CD4-positive, alpha-beta T cell (primary cell): ENCODE results near the gene DSP. TPM values are rescaled to one million over a fixed set of nuclear protein-coding genes. Genes with fewer than 3 reads are reported as not detected.

Experiments used
- ATAC-seq: fragments of 200-7000 bp; cut with Tn5 transposase; one replicate; pipeline ENCODE4 v1.10.0; 2022; ENCODE audit warnings: mild to moderate bottlenecking; ENCODE audit not compliant: poor library complexity
- CTCF ChIA-PET: fragments of 350-600 bp; sonication (Branson Sonifier 250); formaldehyde crosslinking; loops from one replicate; lab custom pipeline; 2021; ENCODE audit warnings: antibody characterized with exemption, inconsistent platforms; lab: Charles Lee
- POLR2A ChIA-PET: fragments of 350-600 bp; sonication (Branson Sonifier 250); formaldehyde crosslinking; loops from one replicate; lab custom pipeline; 2021; ENCODE audit warnings: antibody characterized with exemption, inconsistent platforms; lab: Charles Lee
- DNase-seq, 14 experiments: peaks; one replicate each; pipeline ENCODE4 v3.0.0-alpha.2; 2013 to 2020; ENCODE audit warnings: mixed read lengths in 2 of 14
- H3K27ac ChIP-seq, 2 donors: one replicate each; pipeline versions ENCODE4 v1.5.1 to v1.7.0; 2013; ENCODE audit warnings: low read length in 2 of 2, low read depth in 1 of 2, mild to moderate bottlenecking in 1 of 2
- H3K27me3 ChIP-seq, 2 experiments: 1 replicate in 1 of 2; 2 replicates in 1 of 2; pipeline versions ENCODE4 v1.6.1 to v1.7.0; 2013; ENCODE audit warnings: low read length in 2 of 2, control low read depth in 1 of 2, mild to moderate bottlenecking in 1 of 2, moderate library complexity in 1 of 2; ENCODE audit not compliant: insufficient read depth in 2 of 2, control insufficient read depth in 1 of 2
- H3K36me3 ChIP-seq: one replicate; pipeline ENCODE4 v1.6.1; 2013; ENCODE audit warnings: low read length, control low read depth; ENCODE audit not compliant: insufficient read depth
- H3K4me1 ChIP-seq: one replicate; pipeline ENCODE4 v1.6.1; 2013; ENCODE audit warnings: low read length, control low read depth; ENCODE audit not compliant: insufficient read depth
- H3K4me3 ChIP-seq: one replicate; pipeline ENCODE4 v1.5.1; 2013; ENCODE audit warnings: mild to moderate bottlenecking, low read length, moderate library complexity
- H3K9me3 ChIP-seq, 2 experiments: 1 replicate in 1 of 2; 2 replicates in 1 of 2; pipeline versions ENCODE4 v1.6.1 to v1.7.0; 2013; ENCODE audit warnings: low read length in 2 of 2, mild to moderate bottlenecking in 2 of 2, control low read depth in 1 of 2, moderate library complexity in 1 of 2; ENCODE audit not compliant: control insufficient read depth in 1 of 2, insufficient read depth in 1 of 2
- H3K27ac Mint-ChIP-seq: one replicate; pipeline ENCODE4 v1.8.0; 2020; ENCODE audit warnings: mixed read lengths
- H3K27me3 Mint-ChIP-seq: one replicate; pipeline ENCODE4 v1.8.0; 2021; ENCODE audit warnings: mixed read lengths
- H3K36me3 Mint-ChIP-seq: one replicate; pipeline ENCODE4 v1.8.0; 2021; ENCODE audit warnings: low read depth, mixed read lengths
- H3K4me1 Mint-ChIP-seq: one replicate; pipeline ENCODE4 v1.8.0; 2021; ENCODE audit warnings: low read depth, mixed read lengths
- H3K4me3 Mint-ChIP-seq: one replicate; pipeline ENCODE4 v1.8.0; 2020; ENCODE audit warnings: mild to moderate bottlenecking, mixed read lengths
- H3K9me3 Mint-ChIP-seq: one replicate; pipeline ENCODE4 v1.8.0; 2020; ENCODE audit warnings: mixed read lengths
- CTCF ChIP-seq: fragments of 200-600 bp; IDR thresholded peaks from one replicate; pipeline ENCODE4 v1.8.0; 2022; ENCODE audit warnings: antibody characterized with exemption, mild to moderate bottlenecking
- intact Hi-C, 2 experiments: fragments of 100-400 bp; cut with DNase I in 1 of 2; cut with micrococcal nuclease in 1 of 2; formaldehyde crosslinking; loops; one replicate each; pipeline versions ENCODE4 v1.15.1 to v1.9.0; 2023 to 2025; cut with DNase I, micrococcal nuclease
- total RNA-seq, 174 experiments: library from RNA in 2 of 174; stranded (reverse) in 2 of 174; gene quantifications; one replicate each; pipeline ENCODE4 v1.2.3 and lab custom pipeline; 2021 to 2026

Gene DSP
- total RNA-seq, 2 experiments from 2014 or later: 0.14 TPM; not detected in 1

GRCh38 chr6:7628479-7628878 lies 87.0 kb downstream of the DSP start:
- ChIA-PET POLR2A (no interaction called here), CTCF (no interaction called here)
- DNase-seq: no peak
- no peaks in the 10 kb centered on the region for H3K4me1 ChIP-seq
- TF ChIP-seq CTCF: no peak
- no peaks in the 10 kb centered on the region for H3K36me3 Mint-ChIP-seq
- H3K4me3 ChIP-seq: no peak overlapping the region
- peaks cover 28% of the 10 kb centered on the region for H3K27me3 Mint-ChIP-seq
- no peaks in the 10 kb centered on the region for H3K36me3 ChIP-seq
- no peaks in the 10 kb centered on the region for H3K9me3 ChIP-seq
- H3K27ac ChIP-seq: no peak overlapping the region
- no peaks in the 10 kb centered on the region for H3K4me1 Mint-ChIP-seq
- peaks cover 0 to 4% of the 10 kb centered on the region in 2 experiments for H3K27me3 ChIP-seq
- H3K4me3 Mint-ChIP-seq: no peak overlapping the region
- intact Hi-C loops: no loop called here
- H3K27ac Mint-ChIP-seq: no peak overlapping the region
- no peaks in the 10 kb centered on the region for H3K9me3 Mint-ChIP-seq
- ATAC-seq: no peak

GRCh38 chr6:7628909-7629308 lies 87.4 kb downstream of the DSP start:
- H3K36me3 Mint-ChIP-seq: no peaks in the 10 kb centered on the region
- Histone ChIP-seq H3K27me3 (peaks cover 0 to 4% of the 10 kb centered on the region in 2 experiments), H3K9me3 (no peaks in the 10 kb centered on the region), H3K27ac (no peak overlapping the region), H3K4me1 (no peaks in the 10 kb centered on the region), H3K4me3 (no peak overlapping the region), H3K36me3 (no peaks in the 10 kb centered on the region)
- no peaks in the 10 kb centered on the region for H3K9me3 Mint-ChIP-seq
- CTCF ChIA-PET: no interaction called here
- H3K4me3 Mint-ChIP-seq: no peak overlapping the region
- no peak for ATAC-seq
- POLR2A ChIA-PET: no interaction called here
- TF ChIP-seq CTCF: no peak
- DNase-seq: no peak
- peaks cover 28% of the 10 kb centered on the region for H3K27me3 Mint-ChIP-seq
- H3K4me1 Mint-ChIP-seq: no peaks in the 10 kb centered on the region
- H3K27ac Mint-ChIP-seq: no peak overlapping the region
- intact Hi-C loops: no loop called here

- no peak overlapping the region for H3K4me3 Mint-ChIP-seq
- DNase-seq (no peak), ATAC-seq (no peak)
- TF ChIP-seq CTCF: no peak
- H3K27me3 ChIP-seq: peaks cover 0 to 4% of the 10 kb centered on the region in 2 experiments
- H3K4me1 ChIP-seq: no peaks in the 10 kb centered on the region
- peaks cover 28% of the 10 kb centered on the region for H3K27me3 Mint-ChIP-seq
- no peaks in the 10 kb centered on the region for H3K9me3 ChIP-seq
- no peak overlapping the region for H3K4me3 ChIP-seq
- CTCF ChIA-PET: no interaction called here
- no peaks in the 10 kb centered on the region for H3K9me3 Mint-ChIP-seq
- H3K36me3 ChIP-seq: no peaks in the 10 kb centered on the region
- no peak overlapping the region for H3K27ac Mint-ChIP-seq
- intact Hi-C loops: no loop called here
- H3K4me1 Mint-ChIP-seq: no peaks in the 10 kb centered on the region
- no peaks in the 10 kb centered on the region for H3K36me3 Mint-ChIP-seq
- POLR2A ChIA-PET: no interaction called here
- no peak overlapping the region for H3K27ac ChIP-seq
Observed at GRCh38 chr6:7629321-7629720, 87.8 kb downstream of the DSP start.
